Measurements from ENCODE around the gene ETNK2.

The ETNK2 gene

DNA sequence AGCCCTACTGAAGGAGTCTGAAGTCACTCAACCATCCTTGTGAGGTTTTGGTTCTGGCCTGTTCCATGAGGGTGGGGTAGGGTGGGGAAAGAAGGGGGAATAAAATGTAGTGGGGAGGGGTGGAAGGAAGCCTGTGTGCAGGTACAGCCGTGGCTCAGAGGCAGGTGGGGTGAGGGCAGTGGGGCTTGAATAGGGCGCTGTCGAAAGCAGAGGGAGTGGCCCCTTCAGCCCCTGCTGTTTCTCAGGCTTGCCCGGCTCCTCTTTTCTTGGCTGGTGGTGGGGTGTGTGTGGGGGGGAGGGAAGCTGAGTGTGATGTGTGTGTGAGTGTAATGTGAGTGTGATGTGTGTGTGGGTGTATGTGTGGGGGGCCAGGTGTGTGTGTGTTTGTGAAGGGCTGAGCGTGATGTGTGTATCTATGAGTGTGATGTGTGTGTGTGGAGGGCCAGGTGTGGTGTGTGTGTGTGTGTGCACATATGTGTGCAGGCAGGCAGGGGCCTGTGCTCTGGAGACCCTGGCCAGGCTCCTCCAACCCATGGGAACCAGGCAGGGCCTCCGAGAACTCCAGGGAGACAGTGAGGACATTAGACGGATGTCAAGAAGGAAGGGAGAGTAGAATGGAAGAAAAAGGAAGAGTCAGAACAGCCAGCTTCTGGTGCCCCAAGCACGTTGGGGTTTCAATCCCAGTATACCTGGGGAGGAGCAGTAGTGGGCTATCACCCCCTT is 69.9 kb downstream of the ETNK2 start:
- FAIRE-seq, result no peak
- no peak for DNase-seq (ENCODE audit: low spot score)

DNA sequence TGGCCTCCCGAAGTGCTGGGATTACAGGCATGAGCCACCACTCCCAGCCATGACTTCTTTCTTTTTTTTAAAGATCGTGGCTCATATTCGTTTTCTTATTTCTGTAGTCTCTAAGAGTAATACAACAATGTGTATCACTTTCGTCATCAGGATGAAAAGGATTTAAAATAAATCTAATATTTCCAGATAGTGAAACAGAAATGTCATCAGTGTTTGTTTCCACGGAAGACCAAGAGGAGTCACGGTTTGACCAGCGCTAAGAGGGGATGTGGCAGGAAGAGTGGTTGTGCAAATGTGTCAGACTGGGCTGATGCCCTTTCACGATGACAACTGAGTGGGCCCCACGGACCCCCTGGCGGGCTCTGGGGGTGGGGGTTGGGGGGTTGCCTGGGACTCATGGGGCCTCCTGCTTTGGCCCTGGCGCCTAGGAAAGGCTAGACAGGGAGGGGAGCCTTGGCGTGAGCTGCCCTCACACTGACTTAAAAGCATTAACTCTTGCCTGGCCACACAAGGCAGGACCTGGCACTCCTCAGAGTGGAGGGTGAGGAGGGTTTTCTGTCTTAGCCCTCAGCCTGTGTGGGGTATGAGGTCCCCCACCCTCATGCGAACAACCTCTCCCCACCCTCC is 70.6 kb downstream of the ETNK2 start:
- FAIRE-seq (no peak), DNase-seq (ENCODE audit: low spot score) (no peak)
